H1 (cell line): ENCODE results near the gene LY6G5B. TPM values are rescaled to one million over a fixed set of nuclear protein-coding genes. Genes with fewer than 3 reads are reported as not detected.

Experiments
- CTCF ChIA-PET: fragments of 300-600 bp; sonication (Branson Sonifier 250); formaldehyde crosslinking; loops from one replicate; lab custom pipeline; 2021; ENCODE audit not compliant: partially characterized antibody; lab: Charles Lee
- POLR2A ChIA-PET: fragments of 300-600 bp; sonication (Branson Sonifier 250); formaldehyde crosslinking; loops from one replicate; lab custom pipeline; 2021; ENCODE audit warnings: inconsistent platforms; ENCODE audit not compliant: partially characterized antibody; lab: Charles Lee
- DNase-seq, 2 experiments: peaks; one replicate each; pipeline versions ENCODE4 v3.0.0 to v3.0.0-alpha.2; 2010 to 2022; ENCODE audit warnings: low spot score in 2 of 2, low read depth in 1 of 2, mixed read lengths in 1 of 2
- FAIRE-seq: peaks from 2 replicates; lab custom pipeline; 2011; peaks lifted over from hg19 to GRCh38; lab: Jason Lieb, UNC
- H2AFZ ChIP-seq: 2 replicates; pipeline ENCODE4 v1.8.1; 2012; ENCODE audit warnings: low read length, inconsistent platforms
- H2AK5ac ChIP-seq: 2 replicates; pipeline ENCODE4 v1.6.1; 2013; ENCODE audit warnings: low read depth, low read length
- H2BK120ac ChIP-seq: replicated peaks from 2 replicates; pipeline ENCODE3; 2013; ENCODE audit warnings: low read depth, low read length, inconsistent platforms
- H2BK12ac ChIP-seq: 2 replicates; pipeline ENCODE4 v1.6.1; 2013; ENCODE audit warnings: low read depth, low read length
- H2BK15ac ChIP-seq: 2 replicates; pipeline ENCODE4 v1.6.1; 2013; ENCODE audit warnings: low read length
- H2BK20ac ChIP-seq: 2 replicates; pipeline ENCODE4 v1.6.1; 2013; ENCODE audit warnings: low read length
- H2BK5ac ChIP-seq: 2 replicates; pipeline ENCODE4 v1.6.1; 2013; ENCODE audit warnings: low read depth, low read length
- H3K14ac ChIP-seq: 2 replicates; pipeline ENCODE4 v1.6.1; 2013; ENCODE audit warnings: inconsistent platforms; ENCODE audit not compliant: insufficient read length
- H3K18ac ChIP-seq: 2 replicates; pipeline ENCODE4 v1.6.1; 2013; ENCODE audit warnings: low read length; ENCODE audit errors: extremely low read depth
- H3K23ac ChIP-seq: 2 replicates; pipeline ENCODE4 v1.6.1; 2013; ENCODE audit warnings: inconsistent platforms; ENCODE audit not compliant: insufficient read length
- H3K23me2 ChIP-seq: 2 replicates; pipeline ENCODE4 v1.6.1; 2013; ENCODE audit warnings: low read depth, low read length
- H3K27ac ChIP-seq: 2 replicates; pipeline ENCODE4 v1.6.1; 2011; ENCODE audit warnings: low read depth, low read length, inconsistent platforms
- H3K27me3 ChIP-seq, 4 experiments: replicated peaks in 1 of 4; 1 replicate in 1 of 4; 2 replicates in 3 of 4; pipeline versions ENCODE4 v1.6.1 to v1.8.1; 2011 to 2013; ENCODE audit warnings: low read length in 3 of 4, mild to moderate bottlenecking in 3 of 4, inconsistent platforms in 2 of 4, mixed read lengths in 2 of 4, moderate library complexity in 1 of 4; ENCODE audit not compliant: control insufficient read depth in 3 of 4, insufficient read depth in 3 of 4; ENCODE audit errors: extremely low read depth in 1 of 4
- H3K36me3 ChIP-seq, 4 experiments: 2 replicates each; pipeline versions ENCODE4 v1.6.1 to v1.8.1; 2011 to 2013; ENCODE audit warnings: mild to moderate bottlenecking in 4 of 4, low read length in 3 of 4, moderate library complexity in 2 of 4, control low read depth in 1 of 4, inconsistent platforms in 1 of 4; ENCODE audit not compliant: insufficient read depth in 4 of 4, control insufficient read depth in 2 of 4
- H3K4ac ChIP-seq: replicated peaks from 2 replicates; pipeline ENCODE3; 2013; ENCODE audit warnings: low read length, low read depth, mixed read lengths, inconsistent platforms; ENCODE audit not compliant: insufficient read length
- H3K4me1 ChIP-seq, 4 experiments: replicated peaks in 1 of 4; 1 replicate in 1 of 4; 2 replicates in 3 of 4; pipeline versions ENCODE4 v1.6.1 to v1.8.1; 2011 to 2013; ENCODE audit warnings: low read length in 3 of 4, inconsistent platforms in 2 of 4, mixed read lengths in 1 of 4; ENCODE audit not compliant: insufficient read depth in 4 of 4, control insufficient read depth in 3 of 4
- H3K4me2 ChIP-seq, 2 experiments: 2 replicates each; pipeline versions ENCODE4 v1.6.1 to v1.8.1; 2011 to 2013; ENCODE audit warnings: low read depth in 2 of 2, low read length in 2 of 2, control low read depth in 1 of 2, inconsistent platforms in 1 of 2, mild to moderate bottlenecking in 1 of 2; ENCODE audit not compliant: insufficient read depth in 1 of 2
- H3K4me3 ChIP-seq, 4 experiments: fragments of 200-600, 300-600 bp in 1 of 4; sonication (generic), shearing (Covaris generic), sonication (Bioruptor Twin) in 1 of 4; 2 replicates each; pipeline versions ENCODE4 v1.5.1 to v1.8.1; 2011 to 2016; ENCODE audit warnings: low read length in 4 of 4, low read depth in 3 of 4, control low read depth in 2 of 4, inconsistent platforms in 2 of 4, mild to moderate bottlenecking in 2 of 4, mixed read lengths in 1 of 4, moderate library complexity in 1 of 4; ENCODE audit not compliant: insufficient read depth in 2 of 4; ENCODE audit errors: extremely low read depth in 1 of 4
- H3K56ac ChIP-seq: replicated peaks from 2 replicates; pipeline ENCODE3; 2013; ENCODE audit warnings: low read depth, mild to moderate bottlenecking, mixed read lengths, low read length, inconsistent platforms; ENCODE audit not compliant: insufficient read length
- H3K79me1 ChIP-seq: 2 replicates; pipeline ENCODE4 v1.6.1; 2013; ENCODE audit warnings: low read depth, low read length, control low read depth
- H3K79me2 ChIP-seq, 2 experiments: 2 replicates each; pipeline versions ENCODE4 v1.6.1 to v1.8.1; 2012 to 2013; ENCODE audit warnings: low read length in 2 of 2, mild to moderate bottlenecking in 2 of 2, inconsistent platforms in 1 of 2; ENCODE audit not compliant: insufficient read depth in 2 of 2, control insufficient read depth in 1 of 2
- H3K9ac ChIP-seq, 4 experiments: replicated peaks in 1 of 4; 1 replicate in 1 of 4; 2 replicates in 3 of 4; pipeline versions ENCODE4 v1.6.1 to v1.8.1; 2011 to 2013; ENCODE audit warnings: low read depth in 3 of 4, low read length in 3 of 4, control low read depth in 2 of 4, mild to moderate bottlenecking in 2 of 4, moderate library complexity in 2 of 4, inconsistent platforms in 1 of 4; ENCODE audit errors: extremely low read depth in 1 of 4
- H3K9me3 ChIP-seq, 2 experiments: 2 replicates each; pipeline versions ENCODE4 v1.6.1 to v1.8.1; 2012 to 2013; ENCODE audit warnings: mild to moderate bottlenecking in 2 of 2, moderate library complexity in 2 of 2, control low read depth in 1 of 2, inconsistent platforms in 1 of 2, low read depth in 1 of 2, low read length in 1 of 2, mixed read lengths in 1 of 2; ENCODE audit not compliant: insufficient read depth in 2 of 2
- H4K20me1 ChIP-seq, 2 experiments: replicated peaks in 1 of 2; 2 replicates each; pipeline versions ENCODE3 to v1.8.1; 2011 to 2013; ENCODE audit warnings: inconsistent platforms in 2 of 2, low read length in 2 of 2, mild to moderate bottlenecking in 1 of 2; ENCODE audit not compliant: insufficient read depth in 2 of 2, control insufficient read depth in 1 of 2
- H4K5ac ChIP-seq: 2 replicates; pipeline ENCODE4 v1.6.1; 2013; ENCODE audit warnings: low read length, low read depth, mixed read lengths, inconsistent platforms; ENCODE audit not compliant: insufficient read length
- H4K8ac ChIP-seq: 2 replicates; pipeline ENCODE4 v1.8.0; 2013; ENCODE audit warnings: mild to moderate bottlenecking, moderate library complexity, low read length, inconsistent platforms; ENCODE audit not compliant: insufficient read depth; ENCODE audit errors: extremely low read depth
- H4K91ac ChIP-seq: replicated peaks from 2 replicates; pipeline ENCODE3; 2013; ENCODE audit warnings: low read length, mixed read lengths, inconsistent platforms; ENCODE audit not compliant: insufficient read length
- CEBPB ChIP-seq: IDR thresholded peaks from 2 replicates; pipeline ENCODE4 v1.6.1; 2012; ENCODE audit warnings: low read depth, low read length
- KDM5A ChIP-seq: fragments of 200-600 bp; IDR thresholded peaks from 2 replicates; pipeline ENCODE4 v1.7.1; 2012; ENCODE audit warnings: mild to moderate bottlenecking, low read length, inconsistent platforms, mixed read lengths
- WGBS, 2 experiments: shearing (Covaris generic) in 1 of 2; methylation state at CpG; one replicate each; pipeline versions ENCODE4 v1.1.6 to v1.1.7; 2013 to 2015; ENCODE audit warnings: low lambda C conversion rate in 2 of 2, mixed read lengths in 2 of 2, inconsistent platforms in 1 of 2, low coverage in 1 of 2, missing lambda C conversion rate in 1 of 2; ENCODE audit not compliant: insufficient replicate concordance in 2 of 2, insufficient coverage in 1 of 2, insufficient read length in 1 of 2; ENCODE audit errors: extremely low coverage in 1 of 2, missing lambda C conversion rate in 1 of 2; 5-methylcytosine and 5-hydroxymethylcytosine counted together
- polyA plus RNA-seq, 7 experiments: library from polyadenylated mRNA; depleted of rRNA in 3 of 7; stranded (reverse) in 5 of 7; unstranded in 2 of 7; fragments of >200 nt in 5 of 7; fragments of 200-250 nt in 2 of 7; gene quantifications; 1 replicate in 5 of 7; 2 replicates in 1 of 7; 4 replicates in 1 of 7; pipeline versions ENCODE4 v1.2.1 to v1.2.3, GENCODE V29; 2011 to 2013; ENCODE audit warnings: missing spikeins in 2 of 7, mixed read lengths in 2 of 7
- total RNA-seq: library from RNA; stranded (reverse); fragmentation: NEBNext Ultra II Directional; extraction: Animal tissue kit (Norgen Biotek cat#: 25700); gene quantifications from 2 replicates; pipeline ENCODE4 v1.2.1, GENCODE V29; 2021

The LY6G5B gene
- total and polyA plus RNA-seq, 2 of the 8 experiments (the other 6 are each of a cell fraction or from before 2014, with no cell fraction given), result 10.6 to 12.6 TPM

DNA sequence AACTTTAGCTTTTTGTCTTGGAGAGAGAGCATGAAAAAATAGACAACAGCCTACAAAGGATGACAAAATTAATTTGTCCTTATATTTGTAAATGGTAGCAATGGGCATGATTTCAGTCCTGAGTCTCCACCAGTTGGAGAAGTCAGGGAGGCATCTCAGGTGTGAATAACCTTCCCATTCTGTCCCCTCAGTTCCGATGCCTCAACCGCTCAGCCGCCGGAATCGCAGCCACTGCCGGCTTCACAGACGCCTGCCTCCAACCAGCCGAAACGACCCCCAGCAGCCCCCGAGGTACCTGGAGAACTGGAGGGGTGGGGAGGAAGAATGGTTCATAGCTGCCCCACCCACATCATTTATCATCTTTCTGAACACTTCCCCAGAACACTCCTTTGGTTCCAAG, 45.7 kb upstream of the LY6G5B start:
- H3K14ac ChIP-seq, result no peak overlapping the region
- H4K8ac ChIP-seq, result peak overlapping the region; percentile 59; the same call in 1 of the 2 replicates
- H3K36me3 ChIP-seq, result peaks cover 58 to 72% (median 62%) of the 10 kb centered on the region in 4 experiments
- DNase-seq (no peak), FAIRE-seq (no peak)
- peaks cover 15% of the 10 kb centered on the region; the same call in 1 of the 2 replicates for H3K79me1 ChIP-seq
- H3K23ac ChIP-seq, result no peak overlapping the region
- H3K23me2 ChIP-seq, result peaks cover 5% of the 10 kb centered on the region; the same call in 1 of the 2 replicates
- no peak overlapping the region for H2BK120ac ChIP-seq
- H3K9ac ChIP-seq, result no peak overlapping the region
- H2AFZ ChIP-seq, result no peak overlapping the region
- H3K4me1 ChIP-seq, result peaks cover 0 to 2% (median 0%) of the 10 kb centered on the region in 4 experiments; a peak in 1 of 7 replicates
- H3K79me2 ChIP-seq, result peaks cover 24 to 46% of the 10 kb centered on the region in 2 experiments
- no peak overlapping the region for H2AK5ac ChIP-seq
- H4K20me1 ChIP-seq, result peaks cover 4 to 21% of the 10 kb centered on the region in 2 experiments
- no peak overlapping the region for H3K18ac ChIP-seq
- H3K27ac ChIP-seq, result no peak overlapping the region
- no peak overlapping the region for H3K4ac ChIP-seq
- H2BK12ac ChIP-seq, result no peak overlapping the region
- H2BK20ac ChIP-seq, result no peak overlapping the region
- POLR2A ChIA-PET, result interaction anchor here (0.6 to 34.9 kb wide), 6 partner anchors 15 to 92 kb away, joined by 3 to 883 read pairs (median 105); partner anchors contain the start of genes APOM, ATP6V1G2, BAG6 and C6orf47
- CTCF ChIA-PET, result interaction anchor here (0.6 to 2.7 kb wide), 2 partner anchors 77 to 117 kb away, joined by 3 to 9 read pairs; partner anchors contain the start of genes ATP6V1G2 and NFKBIL1
- no peaks in the 10 kb centered on the region for H3K27me3 ChIP-seq
- WGBS, 2 experiments, result 97% methylated on average over 10 of the region's 10 CpGs; no CpG with 5 or more reads in 1 of the 2 experiments
- no peaks in the 10 kb centered on the region for H3K9me3 ChIP-seq
- no peak overlapping the region for H4K5ac ChIP-seq
- no peak overlapping the region for H2BK15ac ChIP-seq
- no peak overlapping the region for H3K4me3 ChIP-seq
- no peak overlapping the region for H4K91ac ChIP-seq
- H3K4me2 ChIP-seq, result no peak overlapping the region
- H3K56ac ChIP-seq, result no peak overlapping the region
- no peak overlapping the region for H2BK5ac ChIP-seq
- no peak for TF ChIP-seq KDM5A
- no peak for TF ChIP-seq CEBPB
